HG03095 (cell line): ENCODE results near the gene GATA3.

Source experiments
- ATAC-seq: cut with Tn5 transposase; IDR thresholded peaks from one replicate; pipeline ENCODE4 v1.9.1; 2021; ENCODE audit warnings: moderate library complexity; ENCODE audit not compliant: unreplicated experiment

The GATA3 gene

GRCh38 chr10:8050556-8051108 lies 3.9 kb upstream of the GATA3 start:
- no peak for ATAC-seq

DNA sequence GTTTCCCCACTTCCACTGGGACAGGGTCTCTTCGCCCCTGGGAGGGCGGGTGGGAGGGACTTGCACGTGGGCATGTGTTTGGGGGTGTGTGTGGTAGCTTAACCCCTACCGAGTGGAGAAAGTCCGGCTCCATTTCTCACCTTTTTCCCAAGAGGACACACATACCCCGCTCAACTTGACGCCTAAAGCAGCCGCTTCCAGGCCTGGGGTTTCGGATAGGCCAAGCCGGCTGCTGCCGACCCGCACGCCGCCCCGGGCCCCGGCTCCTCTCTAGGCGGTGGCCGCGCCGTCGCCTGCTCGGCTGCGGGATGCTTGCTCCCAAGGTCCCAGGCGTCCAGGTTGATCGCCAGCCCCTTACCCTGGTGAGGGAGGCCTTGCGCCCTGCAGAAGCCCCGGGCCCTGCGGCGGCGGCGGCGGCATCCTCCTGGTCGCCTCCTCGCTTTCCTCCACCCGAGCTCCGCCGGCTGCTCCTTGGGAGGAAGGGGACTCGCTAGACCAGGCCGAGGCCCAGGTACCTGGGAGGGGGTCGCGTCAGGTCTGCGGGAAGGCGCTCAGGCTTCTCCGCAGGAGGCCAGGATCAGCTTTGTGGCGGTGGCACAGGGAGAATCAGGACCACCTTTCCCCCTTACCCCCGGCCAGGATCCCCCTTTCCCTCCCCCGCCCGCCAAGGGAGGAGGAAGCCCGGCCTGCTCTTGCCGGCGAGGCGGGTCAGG lies 3.2 kb upstream of the GATA3 start:
- no peak for ATAC-seq

- no peak for ATAC-seq
Measured at GRCh38 chr10:8051851-8052257, 2.6 kb upstream of the GATA3 start.

- ATAC-seq = no peak
Measured at GRCh38 chr10:8052341-8052955, 2.0 kb upstream of the GATA3 start.

GRCh38 chr10:8052956-8053445 lies 1.5 kb upstream of the GATA3 start:
- no peak for ATAC-seq

DNA sequence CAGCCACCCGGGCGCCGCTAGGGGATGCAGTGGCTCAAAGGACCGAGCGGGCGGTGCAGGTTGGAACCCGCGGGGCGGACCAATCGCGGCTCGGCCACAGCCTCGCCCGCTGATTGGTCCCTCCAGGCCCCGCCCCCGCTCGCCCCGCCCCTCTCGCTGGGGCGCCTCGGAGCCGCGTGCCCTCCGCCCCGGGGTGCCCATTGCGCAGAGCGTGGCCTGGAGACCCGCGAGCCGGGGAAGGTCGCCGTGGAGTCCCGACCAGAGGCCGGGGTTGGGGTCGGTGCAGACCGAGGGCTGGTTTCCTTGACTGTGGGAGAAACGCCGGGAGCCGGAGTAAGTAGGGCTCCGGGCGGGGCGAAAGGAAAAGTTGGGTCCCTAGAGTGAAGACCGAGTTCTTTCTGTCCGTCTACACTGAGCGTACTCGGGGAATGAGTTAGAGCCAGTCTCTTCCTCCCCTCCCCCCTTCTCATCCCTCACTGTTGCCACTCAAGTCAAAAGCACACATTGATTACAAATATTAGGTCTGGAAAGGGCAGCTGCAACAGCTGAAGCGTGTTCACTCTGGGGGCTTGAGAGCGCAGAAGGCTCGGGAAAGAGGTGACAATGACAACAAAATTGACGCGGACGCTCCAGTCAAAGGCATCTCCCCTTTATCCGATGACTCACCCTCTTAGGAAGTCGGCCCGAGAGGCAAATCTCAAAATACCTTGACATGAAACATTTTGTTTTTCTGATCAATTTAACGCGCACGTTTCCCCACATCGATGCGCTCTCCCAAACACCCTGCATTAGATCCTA lies 843 bp upstream of the GATA3 start:
- ATAC-seq = peak; percentile 75

DNA sequence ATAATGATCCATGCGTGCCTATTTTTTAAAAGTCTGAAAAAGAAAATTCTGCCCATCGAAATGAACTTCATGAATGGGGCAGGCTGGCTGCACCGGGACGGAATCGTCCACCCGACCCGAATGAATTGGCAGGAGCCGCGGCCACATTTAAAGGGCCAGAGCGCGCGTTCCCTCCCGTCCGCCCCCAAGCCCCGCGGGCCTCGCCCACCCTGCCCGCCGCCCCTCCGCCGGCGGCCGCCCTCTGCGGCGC lies 319 bp upstream of the GATA3 start:
- ATAC-seq = no peak

DNA sequence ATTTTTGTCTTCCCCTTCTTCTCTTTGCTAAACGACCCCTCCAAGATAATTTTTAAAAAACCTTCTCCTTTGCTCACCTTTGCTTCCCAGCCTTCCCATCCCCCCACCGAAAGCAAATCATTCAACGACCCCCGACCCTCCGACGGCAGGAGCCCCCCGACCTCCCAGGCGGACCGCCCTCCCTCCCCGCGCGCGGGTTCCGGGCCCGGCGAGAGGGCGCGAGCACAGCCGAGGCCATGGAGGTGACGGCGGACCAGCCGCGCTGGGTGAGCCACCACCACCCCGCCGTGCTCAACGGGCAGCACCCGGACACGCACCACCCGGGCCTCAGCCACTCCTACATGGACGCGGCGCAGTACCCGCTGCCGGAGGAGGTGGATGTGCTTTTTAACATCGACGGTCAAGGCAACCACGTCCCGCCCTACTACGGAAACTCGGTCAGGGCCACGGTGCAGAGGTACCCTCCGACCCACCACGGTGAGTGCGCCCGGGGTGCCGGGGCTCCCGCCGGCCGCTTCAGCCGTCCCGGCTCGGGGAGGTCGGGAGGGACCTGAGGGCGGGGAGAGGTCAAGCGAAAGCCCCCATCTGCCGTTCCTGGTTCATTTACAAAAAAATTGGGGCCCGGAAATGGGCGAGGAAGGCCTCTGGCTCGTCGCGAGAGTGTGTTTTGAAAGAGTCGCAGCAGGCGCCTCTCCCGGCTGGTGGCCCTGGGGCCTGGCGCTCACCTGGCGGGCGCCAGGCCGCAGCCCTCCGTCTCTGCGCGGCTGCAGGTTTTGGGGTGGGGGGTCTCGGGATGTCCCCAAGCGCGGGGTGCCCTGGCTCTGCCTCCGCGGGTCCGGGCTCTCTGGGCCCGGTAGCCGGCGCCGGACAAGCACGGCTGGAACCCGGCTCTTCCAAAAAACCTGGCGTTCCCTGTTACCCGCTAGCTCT lies 1.2 kb downstream of the GATA3 start:
- no peak for ATAC-seq

GRCh38 chr10:8056378-8056777 lies 1.9 kb downstream of the GATA3 start:
- no peak for ATAC-seq

GRCh38 chr10:8056871-8057331 lies 2.4 kb downstream of the GATA3 start:
- ATAC-seq = peak; percentile 20

DNA sequence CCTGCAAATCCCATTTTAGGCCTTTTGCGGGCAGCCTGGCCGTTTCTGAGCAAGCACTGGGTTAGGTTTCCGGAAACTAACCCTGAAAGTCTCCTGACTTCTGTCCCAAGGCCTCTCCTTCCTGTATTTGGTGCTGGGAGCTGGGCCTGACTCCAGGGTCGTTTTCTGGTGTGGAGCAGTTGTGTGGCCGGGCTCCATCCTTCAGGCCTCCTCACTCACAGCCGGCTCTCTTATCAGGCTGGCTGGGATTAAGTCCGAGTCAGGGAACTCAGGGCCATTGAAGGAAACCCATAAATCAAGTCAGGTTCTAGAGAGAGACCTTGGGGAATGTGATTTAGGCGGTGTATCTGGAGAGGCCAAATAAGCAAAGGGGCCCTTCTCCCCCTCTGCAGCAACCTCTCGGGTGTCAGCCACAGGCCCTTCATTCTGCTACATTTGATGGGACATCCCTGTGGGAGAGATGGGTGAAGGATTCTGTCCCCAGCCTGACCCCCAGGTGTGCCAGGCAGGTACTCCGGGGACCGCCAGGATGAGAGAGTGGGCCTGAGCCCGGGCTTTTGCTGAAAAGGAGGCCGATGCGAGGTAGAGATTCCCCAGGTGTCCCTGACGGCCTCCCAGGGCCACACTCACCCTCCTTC lies 3.3 kb downstream of the GATA3 start:
- ATAC-seq = no peak

DNA sequence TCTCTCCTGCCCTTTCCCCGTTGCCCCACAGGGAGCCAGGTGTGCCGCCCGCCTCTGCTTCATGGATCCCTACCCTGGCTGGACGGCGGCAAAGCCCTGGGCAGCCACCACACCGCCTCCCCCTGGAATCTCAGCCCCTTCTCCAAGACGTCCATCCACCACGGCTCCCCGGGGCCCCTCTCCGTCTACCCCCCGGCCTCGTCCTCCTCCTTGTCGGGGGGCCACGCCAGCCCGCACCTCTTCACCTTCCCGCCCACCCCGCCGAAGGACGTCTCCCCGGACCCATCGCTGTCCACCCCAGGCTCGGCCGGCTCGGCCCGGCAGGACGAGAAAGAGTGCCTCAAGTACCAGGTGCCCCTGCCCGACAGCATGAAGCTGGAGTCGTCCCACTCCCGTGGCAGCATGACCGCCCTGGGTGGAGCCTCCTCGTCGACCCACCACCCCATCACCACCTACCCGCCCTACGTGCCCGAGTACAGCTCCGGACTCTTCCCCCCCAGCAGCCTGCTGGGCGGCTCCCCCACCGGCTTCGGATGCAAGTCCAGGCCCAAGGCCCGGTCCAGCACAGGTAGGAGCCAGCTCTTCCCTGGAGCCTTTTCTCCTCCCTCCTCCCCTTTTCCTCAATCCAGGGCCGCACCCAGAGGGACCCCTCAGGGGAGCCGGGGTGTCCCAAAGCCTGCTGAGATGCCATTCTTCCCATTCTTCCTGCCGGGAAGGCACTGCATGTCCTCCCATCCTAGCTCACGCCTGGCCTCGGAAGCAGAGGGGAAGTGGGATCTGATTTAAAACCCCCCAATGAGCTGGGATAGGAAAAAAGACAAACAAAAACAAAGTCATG lies 4.0 kb downstream of the GATA3 start:
- ATAC-seq = no peak

GRCh38 chr10:8059191-8059936 lies 4.9 kb downstream of the GATA3 start:
- no peak for ATAC-seq

DNA sequence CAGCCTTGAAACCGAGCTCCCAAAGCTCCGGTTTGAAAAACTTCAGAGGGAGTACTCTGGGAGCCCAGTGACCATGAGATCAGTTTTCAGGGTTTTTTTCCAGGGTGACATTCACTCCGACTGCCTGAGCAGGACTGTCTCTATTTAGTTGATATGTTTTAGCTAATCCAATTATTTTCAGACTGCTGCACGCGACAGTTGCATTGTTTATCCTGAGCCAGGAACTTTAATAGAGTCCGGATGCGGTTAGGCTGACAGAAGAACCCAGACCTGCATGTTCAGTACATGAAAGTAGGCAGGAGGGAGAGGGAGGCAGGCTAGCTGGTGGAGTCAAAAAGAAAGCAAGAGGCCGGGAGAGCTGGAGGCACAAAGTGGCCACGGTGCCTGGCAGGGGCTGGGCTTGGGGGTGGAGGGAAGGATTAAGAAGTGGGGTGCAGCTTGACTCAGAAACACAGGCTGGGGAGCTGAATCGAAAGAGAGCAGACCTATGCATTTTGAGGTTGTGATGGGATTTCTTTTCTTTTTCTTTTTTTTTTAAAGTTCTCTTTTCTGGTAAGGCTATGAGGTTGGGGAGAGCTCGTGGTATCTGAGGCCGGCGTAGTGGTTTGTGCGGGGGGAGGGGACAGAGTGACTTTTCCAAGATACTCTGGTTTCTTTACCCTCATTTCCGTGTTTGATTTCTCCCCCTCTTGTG lies 5.7 kb downstream of the GATA3 start:
- peak; percentile 42 for ATAC-seq

DNA sequence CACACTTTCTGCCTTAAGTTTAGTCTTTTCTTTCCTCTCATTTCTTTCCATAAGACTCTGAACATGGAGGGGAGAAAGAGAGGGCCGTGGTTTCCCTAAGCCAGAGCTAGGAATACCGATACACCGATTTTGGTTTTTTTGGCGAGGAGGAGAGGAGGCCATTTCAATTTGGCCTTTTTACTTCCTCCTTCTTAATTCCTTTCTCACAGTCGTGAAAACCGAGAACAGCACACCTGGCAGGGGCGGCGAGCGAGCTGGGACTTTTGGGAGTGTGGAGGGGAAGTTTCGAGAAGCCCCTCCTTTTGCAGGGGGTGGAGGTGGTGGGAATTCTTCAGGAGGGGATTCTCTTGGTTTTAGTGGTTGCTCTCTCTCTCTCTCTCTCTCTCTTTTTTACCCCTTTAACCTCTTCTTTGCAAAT lies 6.2 kb downstream of the GATA3 start:
- no peak for ATAC-seq

GRCh38 chr10:8061274-8062211 lies 7.1 kb downstream of the GATA3 start:
- no peak for ATAC-seq
